HepG2 (cell line): ENCODE data around the gene CDX2. TPM values are rescaled to one million over a fixed set of nuclear protein-coding genes. Genes with fewer than 3 reads are reported as not detected.
A peak's percentile ranks its signal among the peaks of the same experiment; 100 is the strongest.

Experiments used
- ATF7-NPFF ChIP-seq: sonication (generic); formaldehyde crosslinking; IDR thresholded peaks from 2 replicates; pipeline ENCODE4 v1.8.1; 2023; ENCODE audit warnings: mild to moderate bottlenecking, low read depth, missing genetic modification reagents, moderate library complexity
- FOXC1 ChIP-seq: sonication (generic); formaldehyde crosslinking; IDR thresholded peaks from 2 replicates; pipeline ENCODE4 v1.8.0; 2022; ENCODE audit warnings: mild to moderate bottlenecking, missing genetic modification reagents, borderline replicate concordance
- FOXJ3 ChIP-seq: sonication (generic); formaldehyde crosslinking; IDR thresholded peaks from 2 replicates; pipeline ENCODE4 v1.4.0; 2020; ENCODE audit warnings: missing genetic modification reagents, mild to moderate bottlenecking, borderline replicate concordance
- GATAD1 ChIP-seq: IDR thresholded peaks from 2 replicates; pipeline ENCODE4 v1.6.1; 2016; ENCODE audit warnings: missing genetic modification reagents, missing compliant biosample characterization
- HDAC1 ChIP-seq: sonication (generic); formaldehyde crosslinking; IDR thresholded peaks from 2 replicates; pipeline ENCODE4 v1.5.1; 2020; ENCODE audit warnings: mild to moderate bottlenecking, missing genetic modification reagents
- HNRNPLL ChIP-seq: fragments of 200-400 bp; formaldehyde crosslinking; IDR thresholded peaks from 2 replicates; pipeline ENCODE4 v1.6.1; 2017; ENCODE audit warnings: mild to moderate bottlenecking, low read depth, low read length; ENCODE audit not compliant: poor library complexity, severe bottlenecking
- MTF2 ChIP-seq: sonication (generic); formaldehyde crosslinking; IDR thresholded peaks from 2 replicates; pipeline ENCODE4 v1.5.0; 2020; ENCODE audit warnings: missing genetic modification reagents, borderline replicate concordance
- PAF1 ChIP-seq: IDR thresholded peaks from 2 replicates; pipeline ENCODE4 v1.6.1; 2016; ENCODE audit warnings: missing genetic modification reagents, missing compliant biosample characterization
- REL ChIP-seq: sonication (generic); formaldehyde crosslinking; conservative IDR thresholded peaks from 2 replicates; pipeline ENCODE4 v1.8.0; 2022; ENCODE audit warnings: mild to moderate bottlenecking, missing genetic modification reagents, moderate library complexity
- TCF7L2 ChIP-seq: IDR thresholded peaks from 2 replicates; pipeline ENCODE4 v1.6.1; 2011; ENCODE audit warnings: mild to moderate bottlenecking, low read depth, low read length, moderate library complexity
- ZHX1 ChIP-seq: sonication (generic); formaldehyde crosslinking; IDR thresholded peaks from 2 replicates; pipeline ENCODE4 v1.8.1; 2022; ENCODE audit warnings: low read depth, mild to moderate bottlenecking, missing genetic modification reagents
- ZNF10 ChIP-seq: sonication (generic); formaldehyde crosslinking; IDR thresholded peaks from 2 replicates; pipeline ENCODE4 v1.4.0; 2020; ENCODE audit warnings: mild to moderate bottlenecking, low read depth, missing genetic modification reagents, borderline replicate concordance
- ZNF253 ChIP-seq: sonication (generic); formaldehyde crosslinking; IDR thresholded peaks from 2 replicates; pipeline ENCODE4 v1.8.0; 2022; ENCODE audit warnings: mild to moderate bottlenecking, missing genetic modification reagents, borderline replicate concordance
- ZNF512B ChIP-seq: sonication (generic); formaldehyde crosslinking; IDR thresholded peaks from 2 replicates; pipeline ENCODE4 v1.5.1; 2020; ENCODE audit warnings: missing genetic modification reagents, mild to moderate bottlenecking, borderline replicate concordance
- ZNF687 ChIP-seq: sonication (generic); formaldehyde crosslinking; IDR thresholded peaks from 2 replicates; pipeline ENCODE4 v1.5.1; 2020; ENCODE audit warnings: mild to moderate bottlenecking, missing genetic modification reagents, moderate library complexity
- ZNF800 ChIP-seq: sonication (generic); formaldehyde crosslinking; IDR thresholded peaks from 2 replicates; pipeline ENCODE4 v1.4.0; 2020; ENCODE audit warnings: missing genetic modification reagents
- polyA plus RNA-seq, 8 experiments: library from polyadenylated mRNA; depleted of rRNA in 3 of 8; stranded (reverse) in 7 of 8; unstranded in 1 of 8; fragments of >200 nt; fragmentation: Illumina TruSeq in 4 of 8; extraction: Trizol in 4 of 8; gene quantifications; 2 replicates each; pipeline versions ENCODE4 v1.2.1 to v1.2.3, GENCODE V29; 2011 to 2016; ENCODE audit warnings: low read depth in 4 of 8, missing spikeins in 1 of 8, mixed read lengths in 1 of 8; ENCODE audit not compliant: insufficient read depth in 1 of 8
- total RNA-seq, 5 experiments: library from RNA; depleted of rRNA; stranded (reverse); fragments of >200 nt; fragmentation: Illumina TruSeq; extraction: Trizol; gene quantifications; 2 replicates each; pipeline ENCODE4 v1.2.3, GENCODE V29; 2016; ENCODE audit warnings: low read depth in 1 of 5

The CDX2 gene
- total and polyA plus RNA-seq, 2 of the 13 experiments (the other 11 are each of a cell fraction or from before 2014, with no cell fraction given), result 0.04 TPM; not detected in 1

- TF ChIP-seq ZNF687 (CRISPR knock-in tag), result peak; percentile 69
- TF ChIP-seq GATAD1 (CRISPR knock-in tag), result no peak
- TF ChIP-seq ZNF253, result no peak
- TF ChIP-seq PAF1 (CRISPR knock-in tag), result no peak
- 0 out of 2 replicates have a peak, but pooled peaks have one; percentile 27 for TF ChIP-seq ZHX1
- 0 out of 2 replicates have a peak, but pooled peaks have one; percentile 19 for TF ChIP-seq ZNF512B
- TF ChIP-seq ATF7-NPFF (CRISPR knock-in tag), result 0 out of 2 replicates have a peak, but pooled peaks have one; percentile 31
- no peak for TF ChIP-seq ZNF10
- no peak for TF ChIP-seq TCF7L2
- TF ChIP-seq HNRNPLL, result peak; percentile 61
- no peak for TF ChIP-seq FOXJ3 (CRISPR knock-in tag)
- peak; percentile 12; the same call in 1 of the 2 replicates for TF ChIP-seq HDAC1 (CRISPR knock-in tag)
- TF ChIP-seq MTF2 (CRISPR knock-in tag), result peak; percentile 95; the same call in 1 of the 2 replicates
- TF ChIP-seq ZNF800 (CRISPR knock-in tag), result peak; percentile 99
- 0 out of 2 replicates have a peak, but pooled peaks have one; percentile 27 for TF ChIP-seq REL (CRISPR knock-in tag)
- 0 out of 2 replicates have a peak, but pooled peaks have one; percentile 40 for TF ChIP-seq FOXC1 (CRISPR knock-in tag)
Observed at GRCh38 chr13:27968316-27969081, 616 bp downstream of the CDX2 start (continued).
